ENCODE results near the gene CTNNA2.

DNA sequence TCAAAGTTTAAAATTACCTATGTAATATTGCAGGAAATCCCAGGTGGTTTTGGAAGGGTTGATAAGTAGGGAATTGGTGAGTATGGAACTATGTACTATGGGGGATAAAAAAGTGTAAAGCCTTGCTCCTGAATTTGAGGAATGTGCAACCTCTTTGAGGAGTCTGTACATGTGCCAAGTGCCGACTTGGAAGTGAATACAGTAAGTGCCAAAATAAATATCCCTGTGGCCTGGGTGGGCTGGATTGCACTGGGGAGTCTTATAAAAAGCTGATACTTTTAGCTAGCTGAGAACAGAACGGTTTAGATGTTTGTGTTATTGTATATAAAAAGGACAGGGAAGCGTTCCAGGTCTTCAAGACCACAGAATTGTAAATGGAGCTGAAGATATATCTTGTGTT is 1108.8 kb downstream of the CTNNA2 start:
- TF ChIP-seq, protein P1, sequence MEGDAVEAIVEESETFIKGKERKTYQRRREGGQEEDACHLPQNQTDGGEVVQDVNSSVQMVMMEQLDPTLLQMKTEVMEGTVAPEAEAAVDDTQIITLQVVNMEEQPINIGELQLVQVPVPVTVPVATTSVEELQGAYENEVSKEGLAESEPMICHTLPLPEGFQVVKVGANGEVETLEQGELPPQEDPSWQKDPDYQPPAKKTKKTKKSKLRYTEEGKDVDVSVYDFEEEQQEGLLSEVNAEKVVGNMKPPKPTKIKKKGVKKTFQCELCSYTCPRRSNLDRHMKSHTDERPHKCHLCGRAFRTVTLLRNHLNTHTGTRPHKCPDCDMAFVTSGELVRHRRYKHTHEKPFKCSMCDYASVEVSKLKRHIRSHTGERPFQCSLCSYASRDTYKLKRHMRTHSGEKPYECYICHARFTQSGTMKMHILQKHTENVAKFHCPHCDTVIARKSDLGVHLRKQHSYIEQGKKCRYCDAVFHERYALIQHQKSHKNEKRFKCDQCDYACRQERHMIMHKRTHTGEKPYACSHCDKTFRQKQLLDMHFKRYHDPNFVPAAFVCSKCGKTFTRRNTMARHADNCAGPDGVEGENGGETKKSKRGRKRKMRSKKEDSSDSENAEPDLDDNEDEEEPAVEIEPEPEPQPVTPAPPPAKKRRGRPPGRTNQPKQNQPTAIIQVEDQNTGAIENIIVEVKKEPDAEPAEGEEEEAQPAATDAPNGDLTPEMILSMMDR (IDR thresholded peaks at IDR 0.05): no peak
- TF ChIP-seq POLR2A (IDR thresholded peaks at IDR 0.05): no peak

Data from uterus (tissue), 2 donors.